Endometrium (tissue), 2 donors: ENCODE data around the gene AKAP13.
"Not testable (repeated sequence)": the region's sequence is repeated elsewhere in the genome, so short reads cannot be mapped to it uniquely, and the experiment has no call there.

ENCODE experiments used
- FAIRE-seq: peaks from 2 replicates; lab custom pipeline; 2012; peaks lifted over from hg19 to GRCh38; lab: Jason Lieb, UNC
- donor health status: control.
- donor health status: control.

AKAP13 gene

GRCh38 chr15:85480923-85481322 lies 100.5 kb downstream of the AKAP13 start:
- FAIRE-seq: no peak

- not testable (repeated sequence) for FAIRE-seq
These were observed 101.1 kb downstream of the AKAP13 start for GRCh38 chr15:85481543-85481942.

GRCh38 chr15:85482894-85483293 lies 102.5 kb downstream of the AKAP13 start:
- no peak for FAIRE-seq

- FAIRE-seq: not testable (repeated sequence)
These were observed 103.6 kb downstream of the AKAP13 start for GRCh38 chr15:85483955-85484354.

- FAIRE-seq: peak; percentile 71
These were observed 104.5 kb downstream of the AKAP13 start for GRCh38 chr15:85484923-85485322.

GRCh38 chr15:85485956-85486567 lies 105.7 kb downstream of the AKAP13 start:
- peak; percentile 94 for FAIRE-seq

GRCh38 chr15:85487796-85488195 lies 107.4 kb downstream of the AKAP13 start:
- not testable (repeated sequence) for FAIRE-seq

- no peak for FAIRE-seq
These were observed 108.6 kb downstream of the AKAP13 start for GRCh38 chr15:85488997-85489396.

- no peak for FAIRE-seq
These were observed 109.5 kb downstream of the AKAP13 start for GRCh38 chr15:85489773-85490493.

GRCh38 chr15:85490856-85491255 lies 110.5 kb downstream of the AKAP13 start:
- FAIRE-seq: no peak

- FAIRE-seq: no peak
These were observed 111.3 kb downstream of the AKAP13 start for GRCh38 chr15:85491691-85492090.

GRCh38 chr15:85492406-85492805 lies 112.0 kb downstream of the AKAP13 start:
- FAIRE-seq: no peak

- FAIRE-seq: no peak
These were observed 112.9 kb downstream of the AKAP13 start for GRCh38 chr15:85493260-85493659.

GRCh38 chr15:85494048-85494777 lies 113.8 kb downstream of the AKAP13 start:
- no peak for FAIRE-seq

- FAIRE-seq: no peak
These were observed 114.7 kb downstream of the AKAP13 start for GRCh38 chr15:85495096-85495495.

GRCh38 chr15:85495544-85495943 lies 115.1 kb downstream of the AKAP13 start:
- no peak for FAIRE-seq

- FAIRE-seq: no peak
These were observed 115.7 kb downstream of the AKAP13 start for GRCh38 chr15:85496151-85496550.

- FAIRE-seq: no peak
These were observed 116.3 kb downstream of the AKAP13 start for GRCh38 chr15:85496551-85497171.

- FAIRE-seq: no peak
These were observed 116.8 kb downstream of the AKAP13 start for GRCh38 chr15:85497172-85497569.

GRCh38 chr15:85498471-85498870 lies 118.1 kb downstream of the AKAP13 start:
- no peak for FAIRE-seq

GRCh38 chr15:85499371-85499887 lies 119.0 kb downstream of the AKAP13 start:
- FAIRE-seq: no peak

GRCh38 chr15:85500060-85500708 lies 119.8 kb downstream of the AKAP13 start:
- no peak for FAIRE-seq
